Fibroblast of lung (primary cell): Measurements from ENCODE around the gene IGF2BP2. TPM values are rescaled to one million over a fixed set of nuclear protein-coding genes. Genes with fewer than 3 reads are reported as not detected.
"Not testable (repeated sequence)": the region's sequence is repeated elsewhere in the genome, so short reads cannot be mapped to it uniquely, and the experiment has no call there.

ENCODE experiments used
- DNase-seq, 2 donors: peaks; one replicate each; pipeline versions ENCODE4 v3.0.0 to v3.0.0-alpha.2; 2010; ENCODE audit warnings: low read depth in 2 of 2
- H2AFZ ChIP-seq: 2 replicates; pipeline ENCODE4 v1.5.1; 2012; ENCODE audit warnings: low read length, control low read depth, inconsistent platforms
- H3K27ac ChIP-seq: 2 replicates; pipeline ENCODE4 v1.5.1; 2011; ENCODE audit warnings: low read length, control low read depth; ENCODE audit not compliant: insufficient read depth
- H3K27me3 ChIP-seq: 2 replicates; pipeline ENCODE4 v1.5.1; 2011; ENCODE audit warnings: mild to moderate bottlenecking, low read length; ENCODE audit not compliant: control insufficient read depth, insufficient read depth
- H3K36me3 ChIP-seq: 2 replicates; pipeline ENCODE4 v1.5.1; 2011; ENCODE audit warnings: low read length; ENCODE audit not compliant: control insufficient read depth, insufficient read depth
- H3K4me1 ChIP-seq: 2 replicates; pipeline ENCODE4 v1.5.1; 2011; ENCODE audit warnings: low read length; ENCODE audit not compliant: control insufficient read depth, insufficient read depth; ENCODE audit errors: extremely low read depth
- H3K4me2 ChIP-seq: 2 replicates; pipeline ENCODE4 v1.5.1; 2011; ENCODE audit warnings: low read length, control low read depth; ENCODE audit not compliant: insufficient read depth; ENCODE audit errors: extremely low read depth
- H3K4me3 ChIP-seq, 4 experiments: fragments of 200-600 bp in 1 of 4; sonication (generic) in 1 of 4; replicated peaks in 1 of 4; 2 replicates each; pipeline ENCODE4 v1.5.1; 2011 to 2016; ENCODE audit warnings: low read length in 4 of 4, low read depth in 3 of 4, mild to moderate bottlenecking in 3 of 4, control low read depth in 2 of 4, inconsistent platforms in 1 of 4, mixed read lengths in 1 of 4; ENCODE audit not compliant: insufficient read depth in 1 of 4; ENCODE audit errors: control extremely low read depth in 1 of 4
- H3K79me2 ChIP-seq: 2 replicates; pipeline ENCODE4 v1.5.1; 2012; ENCODE audit warnings: mild to moderate bottlenecking, low read length, inconsistent platforms; ENCODE audit not compliant: control insufficient read depth, insufficient read depth
- H3K9ac ChIP-seq: 2 replicates; pipeline ENCODE4 v1.5.1; 2011; ENCODE audit warnings: mild to moderate bottlenecking, low read length, control low read depth; ENCODE audit not compliant: insufficient read depth
- H3K9me3 ChIP-seq: 2 replicates; pipeline ENCODE4 v1.5.1; 2012; ENCODE audit warnings: low read depth, low read length; ENCODE audit not compliant: control insufficient read depth, insufficient read depth
- H4K20me1 ChIP-seq: 2 replicates; pipeline ENCODE4 v1.5.1; 2011; ENCODE audit warnings: low read length; ENCODE audit not compliant: control insufficient read depth, insufficient read depth; ENCODE audit errors: extremely low read depth
- CTCF ChIP-seq, 2 donors: IDR thresholded peaks in 1 of 2; conservative IDR thresholded peaks in 1 of 2; 1 replicate in 1 of 2; 2 replicates in 1 of 2; pipeline ENCODE4 v1.5.1; 2011 to 2012; ENCODE audit warnings: low read length in 2 of 2, control low read depth in 1 of 2, inconsistent platforms in 1 of 2, low read depth in 1 of 2, mild to moderate bottlenecking in 1 of 2
- EZH2 ChIP-seq: IDR thresholded peaks from 2 replicates; pipeline ENCODE4 v1.5.1; 2012; ENCODE audit warnings: low read length, control low read depth, mild to moderate bottlenecking; ENCODE audit errors: missing control alignments
- polyA plus RNA-seq, 2 donors: library from polyadenylated mRNA; depleted of rRNA in 1 of 2; stranded (reverse) in 1 of 2; unstranded in 1 of 2; fragments of >200 nt; gene quantifications; 2 replicates each; pipeline ENCODE4 v1.2.1, GENCODE V29; 2011 to 2012; ENCODE audit warnings: missing spikeins in 1 of 2
- total RNA-seq: library from RNA; depleted of rRNA; stranded (reverse); fragments of >200 nt; gene quantifications from 2 replicates; pipeline ENCODE4 v1.2.1, GENCODE V29; 2014

IGF2BP2 gene
- total and polyA plus RNA-seq, 2 donors (not counting 1 experiment from before 2014, with no cell fraction given), result 5.5 to 46.1 TPM

DNA sequence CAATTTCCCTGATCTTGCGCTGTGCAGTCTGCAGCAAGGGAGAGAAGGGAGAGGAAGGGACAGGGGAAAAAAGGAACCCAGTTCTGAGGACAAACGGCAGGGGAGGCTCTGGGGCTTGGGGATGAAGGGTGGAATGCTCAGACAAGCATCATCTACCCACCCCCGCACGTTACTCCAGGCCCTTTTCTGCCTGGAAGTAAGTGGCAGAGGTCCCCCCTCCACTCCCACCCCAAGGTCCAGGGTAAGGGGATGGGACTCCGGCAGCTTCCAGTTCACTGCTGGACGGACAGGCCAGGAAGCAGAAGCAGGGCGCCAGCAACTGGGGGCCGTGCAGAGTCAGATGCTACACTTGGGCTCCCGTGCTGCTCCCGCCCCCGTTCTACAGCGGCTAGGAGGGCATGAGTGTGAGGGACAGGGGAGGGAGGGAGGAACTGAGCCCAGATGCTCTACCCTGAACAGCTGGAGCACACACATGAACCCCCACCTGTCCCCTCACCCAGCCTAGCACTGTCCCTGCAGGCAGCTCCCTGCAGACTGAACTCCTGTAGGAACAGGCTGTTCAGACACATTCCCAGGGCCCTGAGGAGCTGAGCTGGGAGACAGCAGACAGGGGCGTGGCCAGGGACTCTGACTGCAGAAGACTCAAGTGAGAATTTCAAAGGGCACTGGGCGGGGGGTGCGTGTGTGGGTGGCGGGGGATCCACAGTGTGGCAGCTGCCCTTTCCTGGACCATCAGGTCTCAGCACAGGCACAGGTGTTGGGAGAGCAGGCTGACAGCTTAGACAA lies 179.1 kb downstream of the IGF2BP2 start:
- TF ChIP-seq CTCF (conservative IDR thresholded peaks at IDR 0.05 in 1 of 2, IDR thresholded peaks at IDR 0.05 in 1 of 2; ENCODE audit: low read depth in 1 of 2, low read length in 2 of 2), result no peak
- no peak for TF ChIP-seq EZH2
- Histone ChIP-seq H3K9ac (no peak overlapping the region), H3K9me3 (no peaks in the 10 kb centered on the region)

GRCh38 chr3:185645191-185645590 lies 179.7 kb downstream of the IGF2BP2 start:
- not testable (repeated sequence) for DNase-seq, H3K4me2 ChIP-seq, H3K27me3 ChIP-seq, H2AFZ ChIP-seq, H3K79me2 ChIP-seq, H4K20me1 ChIP-seq, H3K4me1 ChIP-seq, H3K9me3 ChIP-seq, H3K27ac ChIP-seq, H3K4me3 ChIP-seq, H3K9ac ChIP-seq
- H3K36me3 ChIP-seq, result peaks cover 16% of the 10 kb centered on the region

More for the DNA sequence above, 179.1 kb downstream of the IGF2BP2 start:
- Histone ChIP-seq H3K4me3 (no peak overlapping the region), H2AFZ (no peak overlapping the region), H3K36me3 (peaks cover 16% of the 10 kb centered on the region), H3K27me3 (no peaks in the 10 kb centered on the region), H3K4me1 (no peaks in the 10 kb centered on the region), H3K4me2 (no peak overlapping the region), H3K79me2 (no peaks in the 10 kb centered on the region), H4K20me1 (no peaks in the 10 kb centered on the region), H3K27ac (no peak overlapping the region)
- no peak for DNase-seq

GRCh38 chr3:185640308-185640707 lies 184.5 kb downstream of the IGF2BP2 start:
- TF ChIP-seq EZH2 (no peak), CTCF (conservative IDR thresholded peaks at IDR 0.05 in 1 of 2, IDR thresholded peaks at IDR 0.05 in 1 of 2; ENCODE audit: low read depth in 1 of 2, low read length in 2 of 2) (no peak)
- no peak overlapping the region for H3K27ac ChIP-seq
- no peak overlapping the region for H3K4me2 ChIP-seq
- no peaks in the 10 kb centered on the region for H3K36me3 ChIP-seq
- no peak overlapping the region for H2AFZ ChIP-seq
- H3K4me3 ChIP-seq, result no peak overlapping the region
- no peaks in the 10 kb centered on the region for H3K9me3 ChIP-seq
- no peaks in the 10 kb centered on the region for H3K27me3 ChIP-seq
- no peak overlapping the region for H3K9ac ChIP-seq
- no peak for DNase-seq
- no peaks in the 10 kb centered on the region for H3K4me1 ChIP-seq
- H3K79me2 ChIP-seq, result no peaks in the 10 kb centered on the region
- H4K20me1 ChIP-seq, result no peaks in the 10 kb centered on the region
